GM21515 (cell line): Measurements from ENCODE around the gene SLC16A2.

Experiments
- ATAC-seq: cut with Tn5 transposase; IDR thresholded peaks from one replicate; pipeline ENCODE4 v1.9.1; 2021; ENCODE audit not compliant: unreplicated experiment

Gene SLC16A2

GRCh38 chrX:74535086-74535407 is 113.8 kb downstream of the SLC16A2 start:
- ATAC-seq = no peak

GRCh38 chrX:74535408-74536151 is 114.3 kb downstream of the SLC16A2 start:
- ATAC-seq = peak; percentile 39

GRCh38 chrX:74536152-74536831 is 115.0 kb downstream of the SLC16A2 start:
- ATAC-seq = peak; percentile 60

GRCh38 chrX:74536832-74537371 is 115.6 kb downstream of the SLC16A2 start:
- no peak for ATAC-seq

- no peak for ATAC-seq
These were observed 119.4 kb downstream of the SLC16A2 start for GRCh38 chrX:74540635-74541249.

- ATAC-seq = no peak
These were observed 124.7 kb downstream of the SLC16A2 start for GRCh38 chrX:74545880-74546523.

- no peak for ATAC-seq
These were observed 125.7 kb downstream of the SLC16A2 start for GRCh38 chrX:74546984-74547383.

GRCh38 chrX:74550295-74550802 is 129.1 kb downstream of the SLC16A2 start:
- ATAC-seq = peak; percentile 92

GRCh38 chrX:74551934-74552333 is 130.6 kb downstream of the SLC16A2 start:
- ATAC-seq = no peak

- no peak for ATAC-seq
These were observed 136.1 kb downstream of the SLC16A2 start for GRCh38 chrX:74557378-74557777.

- no peak for ATAC-seq
These were observed 156.8 kb downstream of the SLC16A2 start for GRCh38 chrX:74578137-74578536.

- no peak for ATAC-seq
These were observed 158.4 kb downstream of the SLC16A2 start for GRCh38 chrX:74579597-74580198.
